HAP-1 (cell line): Measurements from ENCODE around the gene MAP6.

Experiments used
- DNase-seq, 2 experiments: peaks; one replicate each; pipeline ENCODE4 v3.0.0-alpha.2; 2016 to 2020; ENCODE audit warnings: low spot score in 2 of 2
- H3K27me3 ChIP-seq: fragments of 250-450 bp; sonication (Bioruptor Pico); 2 replicates; pipeline ENCODE4 v1.5.1; 2020; ENCODE audit warnings: low read depth, mild to moderate bottlenecking, moderate library complexity
- H3K36me3 ChIP-seq: fragments of 250-450 bp; sonication (Bioruptor Pico); replicated peaks from 2 replicates; pipeline ENCODE4 v1.5.1; 2020; ENCODE audit warnings: mild to moderate bottlenecking
- H3K4me1 ChIP-seq: fragments of 250-450 bp; sonication (Bioruptor Pico); 2 replicates; pipeline ENCODE4 v1.5.1; 2020; ENCODE audit warnings: mild to moderate bottlenecking
- H3K4me3 ChIP-seq: fragments of 250-450 bp; sonication (Bioruptor Pico); 2 replicates; pipeline ENCODE4 v1.5.1; 2020; ENCODE audit warnings: mild to moderate bottlenecking, moderate library complexity
- H3K9me3 ChIP-seq: fragments of 250-450 bp; sonication (Bioruptor Pico); 2 replicates; pipeline ENCODE4 v1.5.1; 2020; ENCODE audit warnings: mild to moderate bottlenecking, moderate library complexity
- in situ Hi-C: fragments of 300-500 bp; cut with MboI; formaldehyde crosslinking; loops from 3 replicates; pipeline ENCODE4 v1.14.3; 2020; ENCODE audit warnings: low sequenced_read_pairs, inconsistent platforms, mixed read lengths

The MAP6 gene

GRCh38 chr11:75668451-75669297 lies at the start of gene MAP6:
TSS of gene MAP6 (minus strand) at chr11:75669038. CDS start at chr11:75668369, 669 bp downstream.
- H3K4me3 ChIP-seq, result peak within 1 kb of the TSS; percentile 26
- in situ Hi-C loops, result no loop called here
- no peaks in the 10 kb centered on the region for H3K9me3 ChIP-seq
- H3K27me3 ChIP-seq, result peaks cover 34% of the 10 kb centered on the region
- no peaks in the 10 kb centered on the region for H3K36me3 ChIP-seq
- peak; percentile 39 to 70 for DNase-seq
- peaks cover 11% of the 10 kb centered on the region for H3K4me1 ChIP-seq

GRCh38 chr11:75717608-75718418 lies 49.0 kb upstream of the MAP6 start, which contains the start of gene MOGAT2:
TSS of gene MOGAT2 (plus strand) at chr11:75717838. CDS start at chr11:75717889, 51 bp downstream.
- in situ Hi-C loops, result loop anchor here (25.0 kb wide), 1 partner anchor 594 kb away; no protein-coding TSS in a partner anchor
- DNase-seq, result no peak
- Histone ChIP-seq H3K4me3 (no peak within 1 kb of the TSS), H3K36me3 (no peaks in the 10 kb centered on the region), H3K9me3 (no peaks in the 10 kb centered on the region), H3K4me1 (no peaks in the 10 kb centered on the region), H3K27me3 (no peaks in the 10 kb centered on the region)

- Histone ChIP-seq H3K4me1 (no peaks in the 10 kb centered on the region), H3K27me3 (no peaks in the 10 kb centered on the region), H3K9me3 (no peaks in the 10 kb centered on the region), H3K4me3 (no peak overlapping the region), H3K36me3 (no peaks in the 10 kb centered on the region)
- in situ Hi-C loops, result loop anchor here (25.0 kb wide), 1 partner anchor 596 kb away; no protein-coding TSS in a partner anchor
- no peak for DNase-seq
Observed at GRCh38 chr11:75716659-75717058, 47.8 kb upstream of the MAP6 start.

GRCh38 chr11:75715688-75716087 lies 46.9 kb upstream of the MAP6 start:
- DNase-seq, result no peak
- Histone ChIP-seq H3K9me3 (no peaks in the 10 kb centered on the region), H3K27me3 (no peaks in the 10 kb centered on the region), H3K4me3 (no peak overlapping the region), H3K4me1 (no peaks in the 10 kb centered on the region), H3K36me3 (no peaks in the 10 kb centered on the region)
- in situ Hi-C loops, result loop anchor here (25.0 kb wide), 1 partner anchor 597 kb away; no protein-coding TSS in a partner anchor

- H3K9me3 ChIP-seq, result no peaks in the 10 kb centered on the region
- in situ Hi-C loops, result loop anchor here (25.0 kb wide), 1 partner anchor 598 kb away; no protein-coding TSS in a partner anchor
- DNase-seq, result no peak
- no peaks in the 10 kb centered on the region for H3K27me3 ChIP-seq
- no peak overlapping the region for H3K4me3 ChIP-seq
- H3K36me3 ChIP-seq, result no peaks in the 10 kb centered on the region
- H3K4me1 ChIP-seq, result no peaks in the 10 kb centered on the region
Observed at GRCh38 chr11:75714211-75714610, 45.4 kb upstream of the MAP6 start.

GRCh38 chr11:75706260-75706729 lies 37.5 kb upstream of the MAP6 start:
- H3K4me3 ChIP-seq, result no peak overlapping the region
- 0 out of 2 replicates have a peak, but pooled peaks cover 3% of the 10 kb centered on the region for H3K9me3 ChIP-seq
- in situ Hi-C loops, result loop anchor here (25.0 kb wide), 1 partner anchor 606 kb away; no protein-coding TSS in a partner anchor
- peak; percentile 72 to 85 for DNase-seq
- H3K36me3 ChIP-seq, result no peaks in the 10 kb centered on the region
- H3K27me3 ChIP-seq, result no peaks in the 10 kb centered on the region
- H3K4me1 ChIP-seq, result no peaks in the 10 kb centered on the region

- Histone ChIP-seq H3K36me3 (no peaks in the 10 kb centered on the region), H3K27me3 (no peaks in the 10 kb centered on the region), H3K9me3 (0 out of 2 replicates have a peak, but pooled peaks cover 3% of the 10 kb centered on the region), H3K4me3 (no peak overlapping the region), H3K4me1 (no peaks in the 10 kb centered on the region)
- in situ Hi-C loops, result loop anchor here (25.0 kb wide), 1 partner anchor 607 kb away; no protein-coding TSS in a partner anchor
- DNase-seq, result no peak
Observed at GRCh38 chr11:75705541-75705940, 36.7 kb upstream of the MAP6 start.

- H3K4me3 ChIP-seq, result no peak overlapping the region
- H3K27me3 ChIP-seq, result no peaks in the 10 kb centered on the region
- no peak for DNase-seq
- no peaks in the 10 kb centered on the region for H3K36me3 ChIP-seq
- H3K9me3 ChIP-seq, result 0 out of 2 replicates have a peak, but pooled peaks cover 3% of the 10 kb centered on the region
- H3K4me1 ChIP-seq, result no peaks in the 10 kb centered on the region
- in situ Hi-C loops, result loop anchor here (25.0 kb wide), 1 partner anchor 609 kb away; no protein-coding TSS in a partner anchor
Observed at GRCh38 chr11:75703695-75704237, 34.9 kb upstream of the MAP6 start.

- Histone ChIP-seq H3K4me3 (no peak overlapping the region), H3K9me3 (no peaks in the 10 kb centered on the region), H3K36me3 (no peaks in the 10 kb centered on the region), H3K27me3 (no peaks in the 10 kb centered on the region), H3K4me1 (no peaks in the 10 kb centered on the region)
- in situ Hi-C loops, result loop anchor here (25.0 kb wide), 1 partner anchor 611 kb away; no protein-coding TSS in a partner anchor
- DNase-seq, result no peak
Observed at GRCh38 chr11:75700940-75701339, 32.1 kb upstream of the MAP6 start.

GRCh38 chr11:75697906-75698581 lies 29.2 kb upstream of the MAP6 start:
- no peaks in the 10 kb centered on the region for H3K4me1 ChIP-seq
- no peak overlapping the region for H3K4me3 ChIP-seq
- DNase-seq, result no peak
- in situ Hi-C loops, result no loop called here
- H3K9me3 ChIP-seq, result no peaks in the 10 kb centered on the region
- H3K27me3 ChIP-seq, result no peaks in the 10 kb centered on the region
- H3K36me3 ChIP-seq, result no peaks in the 10 kb centered on the region

GRCh38 chr11:75691804-75692203 lies 23.0 kb upstream of the MAP6 start:
- Histone ChIP-seq H3K36me3 (no peaks in the 10 kb centered on the region), H3K4me3 (no peak overlapping the region), H3K9me3 (no peaks in the 10 kb centered on the region), H3K4me1 (no peaks in the 10 kb centered on the region), H3K27me3 (peaks cover 4% of the 10 kb centered on the region; the same call in 1 of the 2 replicates)
- in situ Hi-C loops, result no loop called here
- no peak for DNase-seq

- no peak overlapping the region for H3K4me3 ChIP-seq
- H3K4me1 ChIP-seq, result no peaks in the 10 kb centered on the region
- peaks cover 3% of the 10 kb centered on the region; the same call in 1 of the 2 replicates for H3K9me3 ChIP-seq
- in situ Hi-C loops, result no loop called here
- H3K36me3 ChIP-seq, result no peaks in the 10 kb centered on the region
- peaks cover 4% of the 10 kb centered on the region; the same call in 1 of the 2 replicates for H3K27me3 ChIP-seq
- no peak for DNase-seq
Observed at GRCh38 chr11:75689863-75690609, 21.2 kb upstream of the MAP6 start.
